LNCaP clone FGC (cell line): ENCODE data around the gene GNGT2.

Experiments used
- DNase-seq: peaks from one replicate; pipeline ENCODE4 v3.0.0-alpha.2; 2011; ENCODE audit warnings: low read depth
- H3K4me3 ChIP-seq: 2 replicates; pipeline ENCODE4 v1.5.1; 2011; ENCODE audit warnings: mild to moderate bottlenecking, low read depth, low read length, control low read depth
- TF ChIP-seq, protein P1 (sequence below): IDR thresholded peaks from 2 replicates; pipeline ENCODE4 v1.5.1; 2012; ENCODE audit warnings: mild to moderate bottlenecking; ENCODE audit not compliant: control insufficient read depth, insufficient read depth; ENCODE audit errors: extremely low read depth

Gene GNGT2

DNA sequence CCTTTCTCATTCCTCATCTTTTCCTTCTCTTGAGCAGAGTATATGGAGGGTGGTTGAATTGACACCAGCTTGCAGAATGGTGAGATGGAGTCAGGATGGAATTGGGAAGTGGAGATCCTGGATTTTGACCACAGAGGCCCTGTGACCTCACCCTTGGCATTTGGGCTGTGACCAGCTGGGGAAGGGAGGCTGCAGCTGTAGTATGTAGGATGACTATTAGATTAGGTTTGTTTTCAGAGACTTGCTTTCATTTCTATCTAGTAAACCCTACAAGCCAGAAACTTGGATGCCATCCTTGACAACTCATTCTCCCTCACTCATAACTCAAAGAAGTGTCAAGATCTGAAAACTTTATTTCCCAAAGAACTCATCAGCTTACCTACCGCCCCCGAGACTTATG is 5.9 kb downstream of the GNGT2 start:
- no peak for DNase-seq
- TF ChIP-seq, protein P1, sequence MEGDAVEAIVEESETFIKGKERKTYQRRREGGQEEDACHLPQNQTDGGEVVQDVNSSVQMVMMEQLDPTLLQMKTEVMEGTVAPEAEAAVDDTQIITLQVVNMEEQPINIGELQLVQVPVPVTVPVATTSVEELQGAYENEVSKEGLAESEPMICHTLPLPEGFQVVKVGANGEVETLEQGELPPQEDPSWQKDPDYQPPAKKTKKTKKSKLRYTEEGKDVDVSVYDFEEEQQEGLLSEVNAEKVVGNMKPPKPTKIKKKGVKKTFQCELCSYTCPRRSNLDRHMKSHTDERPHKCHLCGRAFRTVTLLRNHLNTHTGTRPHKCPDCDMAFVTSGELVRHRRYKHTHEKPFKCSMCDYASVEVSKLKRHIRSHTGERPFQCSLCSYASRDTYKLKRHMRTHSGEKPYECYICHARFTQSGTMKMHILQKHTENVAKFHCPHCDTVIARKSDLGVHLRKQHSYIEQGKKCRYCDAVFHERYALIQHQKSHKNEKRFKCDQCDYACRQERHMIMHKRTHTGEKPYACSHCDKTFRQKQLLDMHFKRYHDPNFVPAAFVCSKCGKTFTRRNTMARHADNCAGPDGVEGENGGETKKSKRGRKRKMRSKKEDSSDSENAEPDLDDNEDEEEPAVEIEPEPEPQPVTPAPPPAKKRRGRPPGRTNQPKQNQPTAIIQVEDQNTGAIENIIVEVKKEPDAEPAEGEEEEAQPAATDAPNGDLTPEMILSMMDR, result no peak
- H3K4me3 ChIP-seq, result no peak overlapping the region

- TF ChIP-seq, protein P1, result no peak
- no peak overlapping the region for H3K4me3 ChIP-seq
- no peak for DNase-seq
Observed at GRCh38 chr17:49203796-49204195, 6.6 kb downstream of the GNGT2 start.

DNA sequence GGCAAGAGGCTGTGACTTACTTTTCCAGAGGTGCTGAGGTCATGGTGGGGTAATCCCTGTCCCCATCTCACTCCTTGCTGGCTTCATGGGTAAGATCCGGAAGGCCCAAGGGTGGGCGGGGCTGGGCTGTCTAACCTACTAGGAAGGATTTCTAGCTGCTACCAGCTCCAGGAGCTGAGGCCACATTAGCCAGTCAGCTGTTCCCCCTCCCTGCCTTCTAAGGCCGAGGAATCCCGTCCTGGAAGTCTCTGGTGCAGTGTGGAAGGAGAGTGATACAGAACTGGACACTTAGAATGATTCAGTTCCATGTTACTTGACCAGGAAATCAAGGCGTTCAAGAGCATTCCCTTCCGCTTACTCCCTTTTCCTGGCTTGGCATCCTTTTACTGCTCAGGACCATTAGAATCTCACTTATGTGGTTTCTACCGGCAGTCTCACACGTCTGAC is 8.9 kb downstream of the GNGT2 start:
- TF ChIP-seq, protein P1, result no peak
- H3K4me3 ChIP-seq, result no peak overlapping the region

DNA sequence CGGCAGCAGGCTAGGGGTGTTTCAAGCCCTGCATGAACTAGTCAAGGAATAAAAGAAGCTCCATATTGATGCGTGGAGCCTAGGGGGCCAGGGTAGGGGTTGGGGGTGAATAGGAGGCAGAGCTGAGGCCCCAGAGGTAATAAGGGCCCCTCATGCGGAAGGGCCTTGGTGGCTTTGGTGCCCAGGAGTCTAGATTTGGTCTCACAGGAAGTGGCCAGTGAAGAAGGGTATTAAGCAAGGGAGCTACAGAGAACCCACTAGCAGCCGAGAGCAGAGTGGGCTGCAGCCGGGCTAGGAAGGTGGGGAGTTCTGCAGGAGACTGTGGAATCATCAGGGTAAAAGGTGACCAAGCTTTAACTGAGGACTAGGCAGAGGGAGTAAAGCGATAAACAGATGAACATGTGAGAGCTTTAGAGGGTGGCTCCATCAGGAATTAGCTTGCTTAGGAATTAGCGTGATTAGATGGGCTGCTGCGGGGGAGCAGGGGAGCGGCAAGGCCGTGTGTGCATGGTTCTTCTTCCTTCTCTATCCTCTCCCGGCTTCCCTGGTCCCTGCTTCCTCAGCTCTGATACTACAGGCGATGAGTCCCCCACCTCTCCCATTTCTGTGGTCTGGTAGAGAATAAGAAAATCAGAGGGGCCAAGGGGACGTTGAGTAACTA is 9.8 kb downstream of the GNGT2 start:
- no peak for DNase-seq
- TF ChIP-seq, protein P1, result no peak
- H3K4me3 ChIP-seq, result no peak overlapping the region

More for the DNA sequence above, 8.9 kb downstream of the GNGT2 start:
- DNase-seq, result no peak

- TF ChIP-seq, protein P1, result no peak
- no peak overlapping the region for H3K4me3 ChIP-seq
- no peak for DNase-seq
Observed at GRCh38 chr17:49198211-49198610, 12.2 kb downstream of the GNGT2 start.

GRCh38 chr17:49197346-49197998 is 12.9 kb downstream of the GNGT2 start:
- TF ChIP-seq, protein P1, result no peak
- DNase-seq, result no peak
- H3K4me3 ChIP-seq, result no peak overlapping the region
